ENCODE results near the gene GHRL.
"Not testable (repeated sequence)": the region's sequence is repeated elsewhere in the genome, so short reads cannot be mapped to it uniquely, and the experiment has no call there.

GHRL gene

DNA sequence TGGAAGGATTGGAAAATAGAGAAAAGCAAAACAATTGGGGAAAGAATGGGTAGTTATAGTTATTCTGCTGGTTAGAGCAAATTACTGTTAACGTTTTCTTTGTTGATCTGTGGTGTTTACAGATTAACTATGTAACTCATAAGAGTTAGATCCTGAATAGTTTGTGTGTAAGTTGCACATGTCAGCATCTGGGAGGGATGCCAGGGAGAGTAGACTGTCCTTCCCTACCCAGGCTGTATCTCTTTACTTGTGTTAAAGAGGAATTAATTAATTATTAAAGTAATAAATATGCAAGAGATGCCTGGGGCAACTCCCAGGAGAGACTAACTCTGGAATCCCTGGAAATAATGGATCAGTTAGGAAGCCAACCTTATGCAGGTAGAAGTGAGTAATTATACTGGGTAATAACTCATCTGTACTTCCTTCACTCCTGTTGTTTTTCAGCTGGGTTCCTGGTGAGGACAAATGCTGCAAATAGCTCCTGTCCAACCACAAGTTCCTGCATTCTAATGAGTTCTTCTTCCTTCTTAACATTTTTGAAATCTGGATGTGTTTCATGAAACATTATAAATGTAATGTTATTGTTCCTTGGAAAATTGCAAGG, 18.9 kb downstream of the GHRL start:
- DNase-seq (ENCODE audit: low read depth) = no peak

DNA sequence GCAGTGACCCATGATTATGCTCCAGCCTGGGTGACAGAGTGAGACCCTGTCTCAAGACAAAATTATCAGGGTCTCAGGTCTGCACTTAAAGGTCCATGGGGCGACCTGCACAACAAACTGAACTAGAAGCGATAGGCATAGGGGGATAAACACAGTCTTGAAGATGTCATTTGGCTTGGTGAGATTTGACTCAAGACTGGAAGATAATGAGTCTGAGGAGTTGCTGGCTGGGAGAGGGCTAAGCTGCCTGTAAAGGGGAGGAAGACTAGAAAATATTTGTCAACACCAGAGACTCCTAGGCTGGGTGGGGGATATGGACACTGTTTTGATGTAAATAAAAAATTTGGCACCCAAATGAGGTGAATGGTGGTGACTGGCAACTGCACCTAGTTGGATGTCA, 19.8 kb downstream of the GHRL start:
- DNase-seq (ENCODE audit: low read depth) = no peak

DNA sequence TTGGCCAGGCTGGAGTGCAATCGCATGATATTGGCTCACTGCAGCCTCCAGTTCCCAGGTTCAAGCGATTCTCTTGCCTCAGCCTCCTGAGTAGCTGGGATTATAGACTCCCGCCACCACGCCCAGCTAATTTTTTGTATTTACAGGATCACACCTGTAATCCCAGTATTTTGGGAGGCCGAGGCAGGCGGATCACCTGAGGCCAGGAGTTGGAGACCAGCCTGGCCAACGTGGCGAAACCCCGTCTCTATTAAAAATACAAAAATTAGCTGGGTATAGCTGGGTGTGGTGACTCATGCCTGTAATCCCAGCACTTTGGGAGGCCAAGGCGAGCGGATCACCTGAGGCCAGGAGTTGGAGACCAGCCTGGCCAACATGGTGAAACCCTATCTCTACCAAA, 20.3 kb downstream of the GHRL start:
- not testable (repeated sequence) for DNase-seq (ENCODE audit: low read depth)

DNA sequence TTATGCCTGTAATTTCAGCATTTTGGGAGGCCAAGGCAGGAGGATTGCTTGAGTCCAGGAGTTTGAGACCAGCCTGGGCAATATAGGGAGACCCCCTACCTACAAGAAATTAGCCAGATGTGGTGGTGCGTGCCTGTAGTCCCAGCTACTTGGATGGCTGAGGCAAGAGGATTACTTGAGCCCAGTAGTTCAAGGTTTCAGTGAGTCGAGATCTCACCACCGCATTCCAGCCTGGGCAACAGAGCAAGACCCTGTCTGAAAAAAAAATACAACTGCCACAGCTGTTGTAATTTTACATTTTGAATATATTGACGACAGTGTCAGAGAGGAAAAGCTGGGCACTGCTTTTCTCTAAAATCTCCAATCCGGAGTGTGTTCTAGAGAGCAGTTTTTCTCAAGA, 23.3 kb downstream of the GHRL start:
- DNase-seq (ENCODE audit: low read depth) = no peak

DNA sequence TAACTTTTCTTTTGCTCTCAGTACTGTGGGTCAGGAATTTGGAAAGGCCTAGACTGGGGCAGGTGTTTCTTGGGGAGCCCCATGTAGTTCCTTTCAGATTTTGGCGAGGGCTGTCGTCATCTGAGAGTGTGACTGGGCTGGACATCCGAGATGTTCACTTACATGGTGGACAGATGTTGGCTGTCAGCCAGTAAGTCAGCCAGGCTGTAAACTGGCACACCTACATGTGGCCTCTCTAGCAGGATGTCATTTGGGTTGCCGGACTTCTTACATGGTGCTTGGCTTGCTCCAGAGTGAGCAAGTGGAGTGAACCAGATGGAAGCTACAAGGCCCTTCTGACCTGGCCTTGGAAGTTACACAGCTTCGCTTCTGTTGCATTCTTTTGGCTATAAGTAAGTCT, 23.8 kb downstream of the GHRL start:
- DNase-seq (ENCODE audit: low read depth) = no peak

DNA sequence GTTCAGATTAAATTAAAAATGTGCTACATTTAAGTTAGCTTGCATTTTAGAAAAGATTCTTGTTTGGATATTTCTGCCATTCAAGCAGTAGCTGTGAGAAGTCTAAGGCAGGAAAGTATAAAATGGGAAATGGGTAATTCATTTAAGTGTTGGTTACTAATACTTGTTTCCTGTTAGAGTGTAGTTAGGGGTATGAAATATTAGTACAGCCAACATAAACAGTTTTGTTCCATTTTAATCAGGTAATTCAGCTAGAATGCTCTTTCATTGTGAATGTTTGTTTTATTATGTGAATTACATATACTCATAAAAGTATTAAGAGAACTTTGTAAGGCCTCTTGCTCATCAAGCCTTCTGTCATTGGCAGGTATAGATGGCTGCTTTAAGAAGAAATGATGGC, 24.6 kb downstream of the GHRL start:
- no peak for DNase-seq (ENCODE audit: low read depth)

DNA sequence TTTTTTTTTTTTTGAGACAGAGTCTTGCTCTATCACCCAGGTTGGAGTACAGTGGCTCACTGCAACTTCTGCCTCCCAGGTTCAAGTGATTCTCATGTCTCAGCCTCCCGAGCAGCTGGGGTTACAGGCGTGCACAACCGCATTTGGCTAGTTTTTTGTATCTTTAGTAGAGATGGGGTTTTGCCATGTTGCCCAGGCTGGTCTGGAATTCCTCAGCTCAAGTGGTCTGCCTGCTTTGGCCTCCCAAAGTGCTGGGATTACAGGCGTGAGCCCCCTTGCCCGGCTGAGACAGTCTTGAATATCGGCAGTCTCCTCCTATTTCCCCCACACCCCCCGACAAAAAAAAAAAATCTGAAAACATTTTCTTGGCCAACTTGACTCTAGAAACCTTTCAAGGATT, 25.8 kb downstream of the GHRL start:
- not testable (repeated sequence) for DNase-seq (ENCODE audit: low read depth)

DNA sequence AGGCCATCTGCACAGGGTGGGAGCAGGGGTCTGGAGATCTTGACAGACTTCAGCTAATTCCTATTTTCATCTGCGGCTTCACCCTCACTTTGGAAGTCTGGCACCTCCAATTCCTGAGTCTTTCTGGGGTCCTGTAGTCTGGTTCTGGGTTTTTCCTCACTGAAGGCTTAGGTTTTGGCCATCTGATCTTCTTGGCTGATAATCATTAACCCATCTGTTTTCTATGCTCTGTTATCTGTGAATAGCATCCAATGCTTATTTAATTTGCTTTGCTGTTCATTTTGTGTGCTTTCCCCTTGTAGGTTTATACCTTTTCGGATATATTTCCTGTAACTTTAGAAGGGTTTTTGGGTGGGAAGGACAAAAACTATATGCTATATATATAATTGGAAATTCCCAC, 26.9 kb downstream of the GHRL start:
- no peak for DNase-seq (ENCODE audit: low read depth)

DNA sequence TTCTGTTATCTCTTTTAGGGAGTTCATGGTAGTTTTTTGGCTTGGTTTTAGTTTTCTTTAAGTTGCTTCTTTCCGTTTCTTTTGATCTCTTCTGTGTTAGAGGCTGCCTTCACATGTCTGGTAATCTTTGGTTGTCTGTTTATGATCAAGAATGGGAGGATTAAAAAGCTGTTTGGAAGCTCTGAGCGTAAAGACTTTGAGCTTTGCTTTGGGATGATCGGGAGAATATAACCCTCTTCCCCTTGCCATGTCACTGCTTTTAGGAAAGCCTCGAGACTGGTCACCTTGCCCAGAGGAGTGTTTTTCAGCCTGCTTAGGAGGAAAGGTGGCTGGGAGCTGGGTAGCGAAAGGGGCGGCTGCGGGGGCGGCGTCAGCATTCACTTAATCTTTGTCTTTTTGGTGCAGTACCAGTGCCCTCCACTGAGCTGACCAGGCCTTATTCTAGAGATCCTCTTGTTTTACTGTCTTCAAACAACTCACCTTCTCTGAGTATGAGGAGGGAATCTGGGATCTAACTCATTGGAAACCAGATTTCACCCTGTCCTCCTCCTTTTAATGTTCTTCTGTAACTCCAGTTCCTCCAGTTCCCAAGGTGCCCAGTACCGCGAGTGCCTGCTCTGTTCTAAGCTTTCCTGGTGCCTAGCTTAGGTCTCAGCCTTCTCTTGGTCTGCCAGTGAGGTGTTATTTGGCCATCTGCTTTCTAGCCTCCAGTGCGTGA, 28.9 kb downstream of the GHRL start:
- DNase-seq (ENCODE audit: low read depth) = peak; percentile 54

DNA sequence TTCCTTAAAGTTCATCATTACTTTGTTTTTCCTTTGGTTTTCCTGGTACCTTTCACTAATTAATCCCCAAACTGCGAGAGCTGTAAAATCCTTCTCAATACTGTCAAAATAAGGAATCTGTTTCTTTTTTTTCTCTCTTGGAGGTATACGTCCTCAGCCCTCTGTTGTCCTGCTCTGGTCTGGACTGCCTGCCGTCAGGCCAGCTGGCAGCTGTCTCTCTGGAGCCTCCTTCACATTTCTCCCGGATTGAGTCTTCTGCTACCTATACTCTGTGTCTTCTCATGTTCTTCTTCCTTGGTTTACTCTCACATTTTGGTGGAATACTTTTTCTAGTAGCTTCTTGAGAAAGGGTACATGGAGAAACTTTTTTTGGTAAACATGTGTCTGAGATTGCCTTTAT, 30.7 kb downstream of the GHRL start:
- DNase-seq (ENCODE audit: low read depth) = no peak

DNA sequence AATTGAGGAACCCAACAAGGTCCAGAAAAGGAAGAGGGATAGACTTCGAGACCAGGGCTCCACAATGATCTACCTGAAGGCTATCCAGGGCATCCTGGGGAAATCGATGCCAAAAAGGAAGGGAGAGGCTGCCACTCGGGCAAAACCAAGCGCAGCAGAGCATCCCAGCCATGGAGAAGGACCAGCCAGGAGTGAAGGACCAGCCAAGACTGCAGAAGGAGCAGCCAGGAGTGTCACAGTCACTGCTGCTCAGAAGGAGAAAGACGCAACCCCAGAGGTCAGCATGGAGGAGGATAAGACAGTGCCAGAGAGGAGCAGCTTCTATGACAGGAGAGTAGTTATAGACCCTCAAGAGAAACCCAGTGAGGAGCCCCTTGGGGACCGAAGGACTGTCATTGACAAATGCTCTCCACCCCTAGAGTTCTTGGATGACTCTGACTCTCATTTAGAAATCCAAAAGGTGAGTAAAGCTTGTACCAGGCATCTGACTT, 32.5 kb downstream of the GHRL start:
- no peak for DNase-seq (ENCODE audit: low read depth)

DNA sequence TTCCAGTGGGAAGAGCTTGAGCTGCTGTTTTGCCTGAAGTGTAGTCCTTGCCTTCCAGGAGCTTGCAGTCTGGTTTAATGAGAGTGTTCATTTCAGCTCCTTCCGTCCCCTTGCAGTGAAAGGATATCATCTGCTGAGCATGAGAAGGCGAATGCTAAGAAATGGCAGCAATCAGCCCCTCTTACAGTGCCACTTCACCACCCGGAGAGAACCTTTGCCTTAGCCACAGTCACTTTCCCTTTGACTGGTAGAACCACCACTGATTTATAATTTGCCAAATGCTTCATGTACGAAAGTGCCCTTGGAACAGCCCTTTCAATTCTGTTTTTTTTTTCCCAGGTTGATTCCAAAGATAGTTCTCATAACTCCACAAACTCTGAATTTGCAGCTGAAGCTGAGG, 32.9 kb downstream of the GHRL start:
- DNase-seq (ENCODE audit: low read depth) = no peak

DNA sequence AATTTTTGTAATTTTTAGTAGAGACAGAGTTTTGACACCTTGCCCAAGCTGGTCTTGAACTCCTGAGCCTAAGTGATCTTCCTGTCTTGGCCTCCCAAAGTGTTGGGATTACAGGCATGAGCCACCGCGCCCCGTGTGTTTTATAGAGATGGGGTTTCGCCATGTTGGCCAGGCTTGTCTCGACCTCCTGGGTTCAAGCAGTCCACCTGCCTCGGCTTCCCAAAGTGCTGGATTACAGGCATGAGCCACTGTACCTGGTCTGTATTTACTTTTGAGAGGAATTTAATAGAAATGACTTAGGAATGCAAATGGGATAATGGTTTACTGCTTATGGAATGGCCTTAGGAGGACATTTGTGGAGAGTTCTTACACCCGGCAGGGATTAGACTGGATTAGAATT, 33.7 kb downstream of the GHRL start:
- no peak for DNase-seq (ENCODE audit: low read depth)

DNA sequence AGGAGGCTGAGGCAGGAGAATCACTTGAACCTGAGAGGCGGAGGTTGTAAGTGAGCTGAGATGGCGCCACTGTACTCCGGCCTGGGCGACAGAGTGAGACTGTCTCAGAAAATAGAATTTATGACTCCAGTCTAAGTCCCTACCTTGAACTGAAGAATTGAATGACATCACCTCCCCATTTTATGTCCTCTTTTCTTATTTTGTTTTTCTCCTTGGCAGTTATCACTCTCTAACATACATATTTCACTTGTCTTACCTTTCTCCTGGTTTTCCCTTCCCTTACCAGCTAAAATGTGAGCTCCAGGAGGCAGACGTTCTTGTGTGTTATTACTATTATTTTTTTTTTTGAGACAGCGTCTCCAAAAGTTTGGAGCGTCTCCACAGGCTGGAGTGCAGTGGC, 36.9 kb downstream of the GHRL start:
- DNase-seq (ENCODE audit: low read depth) = no peak

DNA sequence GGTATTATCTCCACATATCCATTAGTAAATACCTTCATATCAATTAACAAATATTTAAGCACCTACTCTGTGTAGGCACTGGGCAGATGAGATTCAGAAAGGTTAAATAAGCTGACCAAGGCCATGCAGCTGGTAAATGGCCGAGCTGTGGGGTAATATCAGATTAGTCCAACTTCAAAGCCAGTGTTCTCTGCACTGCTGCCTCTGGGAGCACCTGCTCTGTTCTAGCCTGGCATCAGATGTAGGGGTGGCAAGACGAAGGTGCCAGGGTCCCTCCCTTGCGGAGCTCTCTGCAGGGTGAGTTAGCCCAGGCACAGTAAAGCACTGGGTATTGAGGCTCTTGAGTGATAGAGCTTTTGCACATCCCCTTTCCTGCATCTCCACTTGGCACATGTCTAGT, 39.0 kb downstream of the GHRL start:
- DNase-seq (ENCODE audit: low read depth) = no peak

DNA sequence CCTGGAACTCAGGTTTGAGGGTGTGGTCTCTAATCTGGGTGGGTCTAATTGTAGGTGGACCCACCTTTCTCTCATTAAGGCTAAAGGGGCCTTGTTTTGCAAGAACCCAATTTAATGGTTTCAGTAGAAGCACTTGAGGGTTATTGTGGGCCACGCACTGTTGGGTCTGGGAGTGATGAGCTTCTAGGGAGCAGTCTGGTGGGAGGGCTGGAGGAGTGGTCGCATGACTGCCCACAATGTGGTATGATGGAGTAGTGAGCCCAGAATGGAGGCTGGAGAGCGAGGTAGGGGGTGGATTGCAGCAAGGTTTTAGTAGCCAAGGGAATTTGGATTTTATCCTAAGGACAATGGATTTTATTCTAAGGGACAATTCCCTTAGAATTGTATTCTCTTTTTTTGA, 41.7 kb downstream of the GHRL start:
- no peak for DNase-seq (ENCODE audit: low read depth)

DNA sequence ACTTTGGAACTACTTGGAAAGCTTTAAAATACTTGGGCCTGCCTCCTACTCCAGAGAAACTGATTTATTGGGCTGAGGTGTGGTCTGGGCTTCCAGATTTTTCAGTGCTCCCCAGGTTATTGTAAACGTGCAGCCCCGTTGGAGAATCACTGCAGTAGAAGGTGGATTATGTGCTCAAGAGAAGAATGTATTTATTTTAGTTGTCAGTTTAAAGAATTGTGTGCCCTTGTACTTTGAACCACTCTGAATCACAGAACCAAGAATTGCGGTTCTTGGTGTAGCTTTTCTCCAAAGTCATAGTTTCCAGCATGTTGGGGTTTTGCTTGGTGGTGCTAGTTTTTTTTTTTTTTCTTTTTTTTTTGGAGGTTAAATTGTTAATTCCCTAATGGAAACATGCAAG, 42.9 kb downstream of the GHRL start:
- no peak for DNase-seq (ENCODE audit: low read depth)

DNA sequence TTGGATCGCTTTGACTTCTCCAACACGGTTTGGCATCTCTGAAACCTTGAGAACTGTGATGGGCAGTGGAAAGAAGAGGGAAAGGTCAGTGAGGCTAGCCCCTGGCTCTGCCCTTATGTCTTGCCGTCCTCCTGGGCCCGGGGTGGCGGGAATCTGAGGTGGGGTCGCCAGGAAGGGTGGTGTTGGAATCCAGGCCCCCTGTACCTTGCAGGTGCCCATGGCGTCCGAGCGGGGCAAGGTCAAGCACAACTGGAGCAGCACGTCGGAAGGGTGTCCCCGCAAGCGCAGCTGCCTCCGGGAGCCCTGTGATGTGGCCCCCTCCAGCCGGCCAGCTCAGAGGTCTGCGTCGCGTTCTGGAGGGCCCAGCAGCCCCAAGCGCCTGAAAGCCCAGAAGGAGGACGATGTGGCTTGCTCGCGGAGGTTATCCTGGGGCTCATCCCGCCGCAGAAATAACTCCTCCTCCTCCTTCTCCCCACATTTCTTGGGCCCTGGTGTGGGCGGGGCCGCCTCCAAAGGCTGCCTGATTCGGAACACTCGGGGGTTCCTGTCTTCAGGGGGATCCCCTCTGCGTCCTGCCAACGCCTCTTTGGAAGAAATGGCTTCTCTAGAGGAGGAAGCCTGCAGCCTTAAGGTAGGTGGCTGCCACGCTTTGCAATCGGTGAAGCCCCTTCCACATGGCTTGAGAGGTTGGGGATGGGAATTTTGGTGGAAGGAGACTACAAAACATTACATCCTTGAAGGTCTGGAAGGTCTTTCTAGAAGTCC, 43.6 kb downstream of the GHRL start:
- DNase-seq (ENCODE audit: low read depth) = peak; percentile 30

DNA sequence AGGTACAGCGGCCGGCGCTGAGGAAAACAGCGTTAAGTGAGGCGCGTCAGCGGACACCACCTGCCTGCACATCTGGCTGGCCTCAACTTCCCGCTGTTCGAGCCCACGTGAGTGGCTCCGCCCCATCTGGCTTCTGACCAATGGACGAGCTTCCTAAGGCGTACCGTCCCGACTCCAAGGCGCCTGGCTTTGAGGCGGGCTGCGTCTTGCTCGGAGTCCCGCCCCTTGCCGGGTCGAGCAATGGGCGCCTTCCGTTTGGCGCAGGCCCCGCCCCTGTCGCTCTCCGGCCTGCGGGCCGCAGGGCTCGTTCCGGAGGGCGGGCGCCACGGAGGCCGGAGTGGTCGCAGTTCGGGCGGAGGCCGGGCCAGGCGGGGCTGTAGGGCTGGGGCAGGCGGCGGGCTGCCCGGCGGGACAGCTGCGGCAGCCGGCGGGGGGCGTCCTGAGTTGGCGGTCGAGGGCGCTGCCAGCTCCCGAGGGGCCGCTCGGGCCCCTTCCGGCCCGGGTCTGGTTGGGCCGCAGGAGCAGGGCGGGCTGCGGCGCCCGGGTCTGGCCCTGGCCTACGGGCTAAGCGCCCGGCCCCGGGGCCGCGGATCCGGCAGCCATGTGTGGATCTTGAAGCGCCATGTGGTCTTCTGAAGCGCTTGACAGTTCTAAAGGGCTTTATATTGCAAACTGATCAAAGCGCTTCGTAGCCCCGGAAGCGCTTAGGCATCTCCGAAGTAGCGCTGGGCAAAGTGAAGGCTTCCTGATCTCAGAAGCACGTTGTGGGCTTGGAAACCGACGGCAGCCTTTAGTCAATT, 44.4 kb downstream of the GHRL start, which contains the start of gene TATDN2:
TATDN2 (plus strand) TSS at position 276 of the 800 bp plus-strand sequence. CDS start 742 bp downstream, outside the sequence.
- peak; percentile 87 for DNase-seq (ENCODE audit: low read depth)

DNA sequence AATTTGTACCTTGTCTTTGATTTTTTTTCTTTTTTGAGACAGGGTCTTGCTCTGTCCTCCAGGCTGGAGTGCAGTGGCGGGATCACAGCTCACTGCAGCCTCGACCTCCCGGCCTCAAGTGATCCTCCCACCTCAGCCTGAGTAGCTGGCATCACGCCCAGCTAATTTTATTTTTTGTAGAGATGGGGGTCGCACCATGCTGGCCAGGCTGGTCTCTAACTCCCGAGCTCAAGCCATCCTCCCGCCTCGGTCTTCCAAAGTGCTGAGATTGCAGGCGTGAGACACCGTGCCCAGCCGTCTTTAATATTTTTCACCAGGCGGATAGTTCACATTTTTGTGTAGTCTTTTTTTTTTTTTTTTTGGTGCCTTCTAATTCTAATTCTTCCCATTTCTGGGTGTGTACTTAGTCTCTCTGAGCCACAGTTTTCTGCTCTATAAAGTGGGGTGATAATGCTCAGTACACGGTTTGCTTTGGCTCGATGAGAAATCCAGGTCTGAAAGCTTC, 45.0 kb downstream of the GHRL start:
- no peak for DNase-seq (ENCODE audit: low read depth)

DNA sequence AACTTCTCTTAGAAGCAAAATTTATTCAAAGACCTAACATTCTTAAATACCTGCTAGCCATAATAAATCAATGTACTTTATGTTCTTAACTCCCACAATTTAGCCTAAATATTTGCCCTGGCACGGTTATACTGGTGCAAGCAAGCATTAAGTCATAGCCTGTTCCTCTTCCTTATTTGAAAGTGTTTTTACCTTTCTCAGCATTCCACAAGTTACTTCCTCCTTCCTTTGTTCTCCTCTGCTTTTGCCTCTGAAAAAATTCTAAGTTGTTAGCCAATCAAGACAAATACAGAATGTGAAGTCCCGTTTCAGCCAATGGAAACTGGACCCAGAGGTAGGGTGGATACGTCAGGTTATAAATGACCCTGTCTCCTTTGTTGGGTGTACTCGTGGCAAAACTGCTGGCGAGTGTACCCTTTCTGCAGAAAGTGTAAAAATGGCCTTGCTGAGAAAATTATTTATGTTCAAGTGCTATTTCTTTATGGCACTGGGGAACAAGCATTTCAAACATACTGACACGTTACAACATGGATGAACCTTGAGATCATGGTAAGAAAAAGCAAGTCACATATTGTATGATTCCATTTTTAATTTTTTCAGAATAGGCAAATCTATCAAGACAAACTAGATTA, 47.5 kb downstream of the GHRL start:
- DNase-seq (ENCODE audit: low read depth) = no peak

DNA sequence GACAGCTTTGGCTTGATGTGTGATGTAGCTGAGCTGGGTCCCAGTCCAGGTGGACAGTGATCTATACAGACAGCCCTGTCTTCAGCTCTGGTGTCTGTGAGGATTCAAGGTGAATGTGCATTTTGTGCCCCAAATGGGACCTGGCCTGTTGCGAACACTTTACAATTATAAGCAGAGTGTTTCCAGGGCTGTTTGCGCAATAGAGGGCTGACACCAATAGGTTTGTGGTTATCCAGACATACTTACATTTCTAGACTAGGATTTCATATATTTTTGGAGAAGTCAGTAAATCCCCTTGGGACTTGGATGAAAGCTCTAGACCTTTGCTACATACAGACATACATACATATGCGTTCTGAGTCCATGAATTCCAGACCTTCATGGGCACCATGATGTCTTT, 48.7 kb downstream of the GHRL start:
- no peak for DNase-seq (ENCODE audit: low read depth)

Data from activated T-cell treated with anti-CD3 and anti-CD28 coated beads for 1 hour (primary cell).